Measurements from ENCODE around the gene JADE1. TPM values are rescaled to one million over a fixed set of nuclear protein-coding genes. Genes with fewer than 3 reads are reported as not detected.

Gene JADE1
- total and polyA plus RNA-seq, 2 experiments from 2014 or later, result 84.2 to 158 TPM

GRCh38 chr4:128841402-128841801 lies 31.9 kb downstream of the JADE1 start:
- ATAC-seq, result no peak
- H3K4me1 Mint-ChIP-seq, result peaks cover 74% of the 10 kb centered on the region
- H3K27me3 Mint-ChIP-seq (ENCODE audit: insufficient read depth, low read depth, poor library complexity), result peaks cover 14% of the 10 kb centered on the region
- H3K9me2 ChIP-seq (ENCODE audit: insufficient read depth), result no peaks in the 10 kb centered on the region
- H3K36me3 ChIP-seq (ENCODE audit: insufficient read depth), result peaks cover 84% of the 10 kb centered on the region
- peaks cover 47% of the 10 kb centered on the region for H3K4me1 ChIP-seq (ENCODE audit: insufficient read depth)
- H3K27ac Mint-ChIP-seq, result peak overlapping the region; percentile 29
- no peak overlapping the region for H3K4me2 ChIP-seq
- peaks cover 100% of the 10 kb centered on the region for H4K20me1 ChIP-seq (replicated peaks; ENCODE audit: insufficient read depth)
- no peak overlapping the region for H3K4me3 ChIP-seq
- no peak overlapping the region for H2AFZ ChIP-seq
- peak overlapping the region; percentile 60 for H3K27ac ChIP-seq (ENCODE audit: low read depth)
- H3K4me3 Mint-ChIP-seq, result no peak overlapping the region; the same call in 2 of the 3 replicates
- peaks cover 100% of the 10 kb centered on the region for H3K79me2 ChIP-seq (replicated peaks; ENCODE audit: insufficient read depth)
- H3K27me3 ChIP-seq (ENCODE audit: insufficient read depth), result no peaks in the 10 kb centered on the region
- DNase-seq (ENCODE audit: low spot score), result no peak
- H3F3A ChIP-seq (replicated peaks; ENCODE audit: low read depth), result peaks cover 59% of the 10 kb centered on the region
- H3K9me3 Mint-ChIP-seq, result no peaks in the 10 kb centered on the region
- peaks cover 93% of the 10 kb centered on the region for H3K36me3 Mint-ChIP-seq (ENCODE audit: low read depth)
- TF ChIP-seq NANOG (IDR thresholded peaks at IDR 0.05; ENCODE audit: borderline replicate concordance) (no peak), ETS1 (IDR thresholded peaks at IDR 0.05) (no peak), CREB1 (CRISPR knock-in tag; IDR thresholded peaks at IDR 0.05; ENCODE audit: low read depth) (no peak), EZH2 (IDR thresholded peaks at IDR 0.05; ENCODE audit: low read depth, unreplicated experiment) (no peak), JUNB (IDR thresholded peaks at IDR 0.05; ENCODE audit: unreplicated experiment) (no peak), ZNF331 (CRISPR knock-in tag; IDR thresholded peaks at IDR 0.05; ENCODE audit: low read depth) (no peak), EZH2phosphoT487 (IDR thresholded peaks at IDR 0.05; ENCODE audit: unreplicated experiment) (no peak), ZNF114 (CRISPR knock-in tag; IDR thresholded peaks at IDR 0.05) (no peak), POLR2AphosphoS5 (IDR thresholded peaks at IDR 0.05; ENCODE audit: low read depth) (no peak), STAT1 (IDR thresholded peaks at IDR 0.05; ENCODE audit: unreplicated experiment) (no peak)
- TF ChIP-seq, protein P1, sequence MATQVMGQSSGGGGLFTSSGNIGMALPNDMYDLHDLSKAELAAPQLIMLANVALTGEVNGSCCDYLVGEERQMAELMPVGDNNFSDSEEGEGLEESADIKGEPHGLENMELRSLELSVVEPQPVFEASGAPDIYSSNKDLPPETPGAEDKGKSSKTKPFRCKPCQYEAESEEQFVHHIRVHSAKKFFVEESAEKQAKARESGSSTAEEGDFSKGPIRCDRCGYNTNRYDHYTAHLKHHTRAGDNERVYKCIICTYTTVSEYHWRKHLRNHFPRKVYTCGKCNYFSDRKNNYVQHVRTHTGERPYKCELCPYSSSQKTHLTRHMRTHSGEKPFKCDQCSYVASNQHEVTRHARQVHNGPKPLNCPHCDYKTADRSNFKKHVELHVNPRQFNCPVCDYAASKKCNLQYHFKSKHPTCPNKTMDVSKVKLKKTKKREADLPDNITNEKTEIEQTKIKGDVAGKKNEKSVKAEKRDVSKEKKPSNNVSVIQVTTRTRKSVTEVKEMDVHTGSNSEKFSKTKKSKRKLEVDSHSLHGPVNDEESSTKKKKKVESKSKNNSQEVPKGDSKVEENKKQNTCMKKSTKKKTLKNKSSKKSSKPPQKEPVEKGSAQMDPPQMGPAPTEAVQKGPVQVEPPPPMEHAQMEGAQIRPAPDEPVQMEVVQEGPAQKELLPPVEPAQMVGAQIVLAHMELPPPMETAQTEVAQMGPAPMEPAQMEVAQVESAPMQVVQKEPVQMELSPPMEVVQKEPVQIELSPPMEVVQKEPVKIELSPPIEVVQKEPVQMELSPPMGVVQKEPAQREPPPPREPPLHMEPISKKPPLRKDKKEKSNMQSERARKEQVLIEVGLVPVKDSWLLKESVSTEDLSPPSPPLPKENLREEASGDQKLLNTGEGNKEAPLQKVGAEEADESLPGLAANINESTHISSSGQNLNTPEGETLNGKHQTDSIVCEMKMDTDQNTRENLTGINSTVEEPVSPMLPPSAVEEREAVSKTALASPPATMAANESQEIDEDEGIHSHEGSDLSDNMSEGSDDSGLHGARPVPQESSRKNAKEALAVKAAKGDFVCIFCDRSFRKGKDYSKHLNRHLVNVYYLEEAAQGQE (IDR thresholded peaks at IDR 0.05; ENCODE audit: unreplicated experiment), result no peak
- TF ChIP-seq, protein P2, sequence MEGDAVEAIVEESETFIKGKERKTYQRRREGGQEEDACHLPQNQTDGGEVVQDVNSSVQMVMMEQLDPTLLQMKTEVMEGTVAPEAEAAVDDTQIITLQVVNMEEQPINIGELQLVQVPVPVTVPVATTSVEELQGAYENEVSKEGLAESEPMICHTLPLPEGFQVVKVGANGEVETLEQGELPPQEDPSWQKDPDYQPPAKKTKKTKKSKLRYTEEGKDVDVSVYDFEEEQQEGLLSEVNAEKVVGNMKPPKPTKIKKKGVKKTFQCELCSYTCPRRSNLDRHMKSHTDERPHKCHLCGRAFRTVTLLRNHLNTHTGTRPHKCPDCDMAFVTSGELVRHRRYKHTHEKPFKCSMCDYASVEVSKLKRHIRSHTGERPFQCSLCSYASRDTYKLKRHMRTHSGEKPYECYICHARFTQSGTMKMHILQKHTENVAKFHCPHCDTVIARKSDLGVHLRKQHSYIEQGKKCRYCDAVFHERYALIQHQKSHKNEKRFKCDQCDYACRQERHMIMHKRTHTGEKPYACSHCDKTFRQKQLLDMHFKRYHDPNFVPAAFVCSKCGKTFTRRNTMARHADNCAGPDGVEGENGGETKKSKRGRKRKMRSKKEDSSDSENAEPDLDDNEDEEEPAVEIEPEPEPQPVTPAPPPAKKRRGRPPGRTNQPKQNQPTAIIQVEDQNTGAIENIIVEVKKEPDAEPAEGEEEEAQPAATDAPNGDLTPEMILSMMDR (conservative IDR thresholded peaks at IDR 0.05; ENCODE audit: low read depth in 2 of 2), result no peak

Data from GM23338 (cell line).